Heart left ventricle (tissue), 16 donors: Measurements from ENCODE around the gene CDC42EP3. TPM values are rescaled to one million over a fixed set of nuclear protein-coding genes. Genes with fewer than 3 reads are reported as not detected.

Experiments used
- ATAC-seq, 4 donors: fragments of 200-7000 bp; cut with Tn5 transposase; one replicate each; pipeline ENCODE4 v1.9.1; 2020 to 2022; ENCODE audit warnings: moderate library complexity in 4 of 4, mild to moderate bottlenecking in 3 of 4, moderate number of reproducible peaks in 1 of 4
- DNase-seq, 5 donors: peaks; one replicate each; pipeline ENCODE4 v3.0.0-alpha.2; 2020
- H3K27ac ChIP-seq, 12 donors: fragments of 200-600 bp; sonication (generic) in 4 of 12; one replicate each; pipeline versions ENCODE4 v1.5.0 to v1.8.0; 2016 to 2022; ENCODE audit warnings: mild to moderate bottlenecking in 2 of 12
- H3K27me3 ChIP-seq, 9 donors: fragments of 200-600 bp; sonication (generic) in 2 of 9; one replicate each; pipeline versions ENCODE4 v1.5.1 to v1.8.0; 2016 to 2022; ENCODE audit warnings: mild to moderate bottlenecking in 3 of 9
- H3K36me3 ChIP-seq, 9 donors: fragments of 200-600 bp; sonication (generic) in 2 of 9; one replicate each; pipeline versions ENCODE4 v1.5.0 to v1.8.0; 2018 to 2022; ENCODE audit warnings: mild to moderate bottlenecking in 2 of 9
- H3K4me1 ChIP-seq, 12 donors: fragments of 200-600 bp; sonication (generic) in 4 of 12; one replicate each; pipeline versions ENCODE4 v1.5.0 to v1.8.0; 2016 to 2022; ENCODE audit warnings: mild to moderate bottlenecking in 3 of 12
- H3K4me3 ChIP-seq, 12 donors: fragments of 200-600 bp; sonication (generic) in 4 of 12; one replicate each; pipeline versions ENCODE4 v1.5.0 to v1.8.0; 2017 to 2022; ENCODE audit warnings: mild to moderate bottlenecking in 9 of 12, moderate library complexity in 4 of 12
- H3K9me3 ChIP-seq, 12 donors: fragments of 200-600 bp; sonication (generic) in 4 of 12; one replicate each; pipeline versions ENCODE4 v1.5.0 to v1.8.0; 2016 to 2022; ENCODE audit warnings: mild to moderate bottlenecking in 1 of 12
- CTCF ChIP-seq, 12 donors: fragments of 200-600 bp; sonication (generic) in 4 of 12; IDR thresholded peaks; one replicate each; pipeline versions ENCODE4 v1.5.0 to v1.8.0; 2018 to 2022; ENCODE audit warnings: antibody characterized with exemption in 12 of 12, mild to moderate bottlenecking in 5 of 12
- POLR2A ChIP-seq, 2 donors: fragments of 450-650 bp; IDR thresholded peaks; one replicate each; pipeline ENCODE4 v1.6.1; 2017; ENCODE audit warnings: antibody characterized with exemption in 2 of 2, mild to moderate bottlenecking in 2 of 2, moderate library complexity in 2 of 2
- WGBS, 4 donors: extraction: QIAGEN DNeasy Blood & Tissue Kit in 2 of 4; methylation state at CpG; one replicate each; pipeline versions ENCODE4 v1.1.5 to v1.1.7; 2013 to 2018; 5-methylcytosine and 5-hydroxymethylcytosine counted together
- intact Hi-C, 10 donors: fragments of 100-400 bp; cut with DNase I; formaldehyde crosslinking; loops; one replicate each; pipeline versions ENCODE4 v1.11.1 to v1.14.2; 2022
- polyA plus RNA-seq, 2 donors: library from polyadenylated mRNA; stranded (reverse); fragments of 200-250 nt; gene quantifications; one replicate each; pipeline ENCODE4 v1.2.3, GENCODE V29; 2013
- total RNA-seq, 9 donors: library from RNA; depleted of rRNA in 2 of 9; stranded (reverse); fragments of >200 nt in 2 of 9; fragmentation: NEBNext Ultra II Directional in 3 of 9; extraction: Animal tissue kit (Norgen Biotek cat#: 25700) in 3 of 9; gene quantifications; one replicate each; pipeline versions ENCODE4 v1.1.0 to v1.2.4, GENCODE V29; 2016 to 2023
- donor health status: ischemic (EF 13 %, LVEDD 7.1; RV severe dilation, severe dysfunction).
- donor health status: healthy with polysubstance abuse.
- donor health status: DM: no; HTN: yes; CAD: no.
- donor health status: DM: no; HTN: no; CAD: no.
- donor health status: ischemic (EF 25% LVEDD 6.9; RV normal size, moderate dysfunction).
- donor health status: ischemic (EF 25% LVEDD 5.7; RV mildly dilated, moderate dysfunction).
- donor health status: healthy.
- donor health status: DM: yes; HTN: yes; CAD: no.
- donor health status: ischemic (EF 35%, LVEDD 5.7; RV mildly dilated, moderate dysfunction).
- donor health status: nonischemic (EF 11% LVEDD 7.7; RV severe dilation, severe dysfunction).
- donor health status: DM: yes; HTN: yes; CAD: no.
- donor health status: PGD.
- donor health status: ischemic (EF 29% LVEDD 5.4; RV normal size, mild dysfunction).
- donor health status: nonischemic (EF 23%, LVEDD 6.1; RV moderate dilation, normal function).

Gene CDC42EP3
- total and polyA plus RNA-seq, 11 donors = 32.5 to 189 (median 111) TPM

- no peaks in the 10 kb centered on the region for H3K9me3 ChIP-seq
- ATAC-seq (peak; percentile 74 to 87 (median 79)), DNase-seq (peak; percentile 70 to 89 (median 79))
- TF ChIP-seq CTCF (IDR thresholded peaks at IDR 0.05) = no peak
- TF ChIP-seq POLR2A (IDR thresholded peaks at IDR 0.05) = peak in 1 of 2 donors; percentile 34
- WGBS, 4 donors = 20 to 29% (median 20%) methylated on average over 12 to 14 of the region's 14 CpGs
- no peaks in the 10 kb centered on the region for H3K27me3 ChIP-seq
- intact Hi-C loops = loop anchor here in 7 of 10 donors (1.0 to 10.0 kb wide), 9 partner anchors 17 to 239 kb away; partner anchors contain the start of gene CDC42EP3 (in 1 of the 7)
- no peaks in the 10 kb centered on the region for H3K36me3 ChIP-seq
- H3K4me1 ChIP-seq = peaks cover 28 to 98% (median 90%) of the 10 kb centered on the region in 12 donors
- H3K27ac ChIP-seq = peak overlapping the region; percentile 76 to 95 (median 90)
- peak overlapping the region in 9 of 12 donors; percentile 1 to 38 (median 19) for H3K4me3 ChIP-seq
These were observed 17.6 kb downstream of the CDC42EP3 start for GRCh38 chr2:37653805-37654378.

- Histone ChIP-seq H3K27ac (peak overlapping the region; percentile 76 to 95 (median 90)), H3K4me3 (peak overlapping the region in 6 of 12 donors; percentile 3 to 38 (median 20)), H3K9me3 (no peaks in the 10 kb centered on the region), H3K36me3 (peaks cover 0 to 1% (median 0%) of the 10 kb centered on the region in 9 donors), H3K4me1 (peaks cover 23 to 98% (median 90%) of the 10 kb centered on the region in 12 donors), H3K27me3 (no peaks in the 10 kb centered on the region)
- 20 to 36% (median 28%) methylated on average over 6 of the region's 6 CpGs for WGBS, 4 donors
- no peak for ATAC-seq
- peak in 1 of 5 donors; percentile 19 for DNase-seq
- TF ChIP-seq POLR2A (IDR thresholded peaks at IDR 0.05) (no peak), CTCF (IDR thresholded peaks at IDR 0.05) (no peak)
- intact Hi-C loops = loop anchor here in 7 of 10 donors (5.0 to 10.0 kb wide), 7 partner anchors 61 to 238 kb away; no protein-coding TSS in a partner anchor
These were observed 18.3 kb downstream of the CDC42EP3 start for GRCh38 chr2:37653093-37653492.

GRCh38 chr2:37652199-37652640, 19.2 kb downstream of the CDC42EP3 start:
- ATAC-seq (no peak), DNase-seq (peak in 1 of 5 donors; percentile 26)
- H3K9me3 ChIP-seq = peaks cover 0 to 7% (median 0%) of the 10 kb centered on the region in 12 donors
- H3K27ac ChIP-seq = peak overlapping the region; percentile 76 to 95 (median 90)
- intact Hi-C loops = loop anchor here in 7 of 10 donors (5.0 to 10.0 kb wide), 7 partner anchors 60 to 237 kb away; no protein-coding TSS in a partner anchor
- H3K4me1 ChIP-seq = peaks cover 29 to 98% (median 91%) of the 10 kb centered on the region in 12 donors
- peaks cover 0 to 8% (median 0%) of the 10 kb centered on the region in 9 donors for H3K36me3 ChIP-seq
- whole genome bisulfite sequencing, 4 donors = 43 to 56% (median 51%) methylated on average over 5 of the region's 5 CpGs
- TF ChIP-seq POLR2A (IDR thresholded peaks at IDR 0.05) (no peak), CTCF (IDR thresholded peaks at IDR 0.05) (no peak)
- no peaks in the 10 kb centered on the region for H3K27me3 ChIP-seq
- no peak overlapping the region for H3K4me3 ChIP-seq

- H3K36me3 ChIP-seq = peaks cover 0 to 18% (median 10%) of the 10 kb centered on the region in 9 donors
- DNase-seq (no peak), ATAC-seq (no peak)
- H3K4me1 ChIP-seq = peaks cover 25 to 100% (median 92%) of the 10 kb centered on the region in 12 donors
- 45 to 74% (median 60%) methylated on average over 2 to 3 of the region's 3 CpGs for WGBS, 4 donors
- TF ChIP-seq CTCF (IDR thresholded peaks at IDR 0.05) (no peak), POLR2A (IDR thresholded peaks at IDR 0.05) (no peak)
- peak overlapping the region; percentile 47 to 95 (median 90) for H3K27ac ChIP-seq
- no peaks in the 10 kb centered on the region for H3K27me3 ChIP-seq
- H3K4me3 ChIP-seq = no peak overlapping the region
- intact Hi-C loops = loop anchor here in 7 of 10 donors (1.0 to 10.0 kb wide), 8 partner anchors 21 to 236 kb away; partner anchors contain the start of gene CDC42EP3 (in 1 of the 7)
- peaks cover 0 to 7% (median 0%) of the 10 kb centered on the region in 12 donors for H3K9me3 ChIP-seq
These were observed 20.8 kb downstream of the CDC42EP3 start for GRCh38 chr2:37650548-37651093.
